NB4 (cell line): Measurements from ENCODE around the gene ITPK1.

Source experiments
- MYC ChIP-seq: IDR thresholded peaks from 2 replicates; pipeline ENCODE4 v1.6.1; 2011; ENCODE audit warnings: low read depth, low read length
- POLR2A ChIP-seq: IDR thresholded peaks from 2 replicates; pipeline ENCODE4 v1.6.1; 2011; ENCODE audit warnings: mild to moderate bottlenecking; ENCODE audit not compliant: insufficient read length; ENCODE audit errors: extremely low read depth
- TF ChIP-seq, protein P1 (sequence below): IDR thresholded peaks from one replicate; pipeline ENCODE4 v1.5.1; 2012; ENCODE audit warnings: low read depth, low read length
- TF ChIP-seq, protein P2 (sequence below): IDR thresholded peaks from 2 replicates; pipeline ENCODE4 v1.6.1; 2011; ENCODE audit warnings: low read depth, low read length

DNA sequence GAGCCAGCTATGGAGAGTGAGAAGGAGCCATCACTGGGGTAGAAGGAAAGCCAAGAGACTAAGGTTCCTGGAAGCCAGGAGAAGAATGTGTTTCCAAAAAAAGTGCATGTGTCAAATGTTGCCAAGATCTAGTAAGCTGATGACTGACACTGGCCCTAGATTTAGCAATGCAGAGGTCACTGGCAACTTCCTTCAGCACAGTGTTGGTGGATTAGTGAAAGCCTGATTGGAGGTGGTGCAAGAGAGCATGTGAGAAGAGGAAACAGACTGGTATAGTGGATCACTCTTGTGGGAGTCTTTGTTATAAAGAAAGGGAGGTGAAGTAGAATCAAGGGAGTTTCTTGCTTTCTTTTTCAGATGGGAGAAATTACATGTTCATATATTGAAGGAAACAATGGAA lies 226.8 kb downstream of the ITPK1 start:
- TF ChIP-seq, protein P1, sequence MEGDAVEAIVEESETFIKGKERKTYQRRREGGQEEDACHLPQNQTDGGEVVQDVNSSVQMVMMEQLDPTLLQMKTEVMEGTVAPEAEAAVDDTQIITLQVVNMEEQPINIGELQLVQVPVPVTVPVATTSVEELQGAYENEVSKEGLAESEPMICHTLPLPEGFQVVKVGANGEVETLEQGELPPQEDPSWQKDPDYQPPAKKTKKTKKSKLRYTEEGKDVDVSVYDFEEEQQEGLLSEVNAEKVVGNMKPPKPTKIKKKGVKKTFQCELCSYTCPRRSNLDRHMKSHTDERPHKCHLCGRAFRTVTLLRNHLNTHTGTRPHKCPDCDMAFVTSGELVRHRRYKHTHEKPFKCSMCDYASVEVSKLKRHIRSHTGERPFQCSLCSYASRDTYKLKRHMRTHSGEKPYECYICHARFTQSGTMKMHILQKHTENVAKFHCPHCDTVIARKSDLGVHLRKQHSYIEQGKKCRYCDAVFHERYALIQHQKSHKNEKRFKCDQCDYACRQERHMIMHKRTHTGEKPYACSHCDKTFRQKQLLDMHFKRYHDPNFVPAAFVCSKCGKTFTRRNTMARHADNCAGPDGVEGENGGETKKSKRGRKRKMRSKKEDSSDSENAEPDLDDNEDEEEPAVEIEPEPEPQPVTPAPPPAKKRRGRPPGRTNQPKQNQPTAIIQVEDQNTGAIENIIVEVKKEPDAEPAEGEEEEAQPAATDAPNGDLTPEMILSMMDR, result no peak
- TF ChIP-seq POLR2A, result no peak
- TF ChIP-seq, protein P2, sequence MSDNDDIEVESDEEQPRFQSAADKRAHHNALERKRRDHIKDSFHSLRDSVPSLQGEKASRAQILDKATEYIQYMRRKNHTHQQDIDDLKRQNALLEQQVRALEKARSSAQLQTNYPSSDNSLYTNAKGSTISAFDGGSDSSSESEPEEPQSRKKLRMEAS, result no peak
- TF ChIP-seq MYC, result no peak
